AG10803 (cell line): Measurements from ENCODE around the gene AIG1.

ENCODE experiments used
- DNase-seq: peaks from one replicate; pipeline ENCODE4 v3.0.0; 2010; ENCODE audit warnings: low read depth
- H3K4me3 ChIP-seq: 2 replicates; pipeline ENCODE4 v1.5.1; 2011; ENCODE audit warnings: mild to moderate bottlenecking, low read length, control low read depth
- CTCF ChIP-seq: conservative IDR thresholded peaks from 2 replicates; pipeline ENCODE4 v1.5.1; 2011; ENCODE audit warnings: mild to moderate bottlenecking, low read length, control low read depth, inconsistent platforms

The AIG1 gene

DNA sequence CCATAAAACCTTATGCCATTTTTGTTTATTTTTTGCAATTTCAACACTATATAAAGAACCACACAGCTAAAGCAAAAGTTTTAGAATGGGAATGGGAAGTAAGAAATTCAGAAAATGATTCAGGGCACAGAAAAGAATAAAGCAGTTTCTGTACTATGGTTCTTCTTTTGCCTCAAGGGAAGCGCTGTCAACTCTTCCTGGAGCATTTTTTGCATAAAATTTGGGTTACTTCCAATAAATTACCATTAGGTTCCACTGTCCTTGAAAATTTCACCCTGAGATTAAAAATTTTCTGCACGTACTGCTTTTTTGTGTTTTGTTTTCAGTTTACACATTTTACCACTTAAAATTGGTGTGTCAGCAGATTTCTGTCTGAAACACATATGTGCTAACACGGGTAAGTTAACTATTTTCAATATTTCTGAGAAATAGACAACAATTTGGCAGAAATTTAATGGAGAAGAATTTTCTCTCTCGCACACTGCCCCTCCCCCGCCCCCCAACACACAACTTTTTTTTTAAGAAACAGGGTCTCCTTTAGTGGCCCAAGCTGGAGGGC, 310.2 kb downstream of the AIG1 start:
- DNase-seq: no peak
- no peak for TF ChIP-seq CTCF
- no peak overlapping the region for H3K4me3 ChIP-seq

GRCh38 chr6:143372199-143372882, 311.7 kb downstream of the AIG1 start:
- no peak for TF ChIP-seq CTCF
- DNase-seq: no peak
- H3K4me3 ChIP-seq: no peak overlapping the region

GRCh38 chr6:143374014-143374413, 313.3 kb downstream of the AIG1 start:
- no peak for TF ChIP-seq CTCF
- H3K4me3 ChIP-seq: no peak overlapping the region
- no peak for DNase-seq

DNA sequence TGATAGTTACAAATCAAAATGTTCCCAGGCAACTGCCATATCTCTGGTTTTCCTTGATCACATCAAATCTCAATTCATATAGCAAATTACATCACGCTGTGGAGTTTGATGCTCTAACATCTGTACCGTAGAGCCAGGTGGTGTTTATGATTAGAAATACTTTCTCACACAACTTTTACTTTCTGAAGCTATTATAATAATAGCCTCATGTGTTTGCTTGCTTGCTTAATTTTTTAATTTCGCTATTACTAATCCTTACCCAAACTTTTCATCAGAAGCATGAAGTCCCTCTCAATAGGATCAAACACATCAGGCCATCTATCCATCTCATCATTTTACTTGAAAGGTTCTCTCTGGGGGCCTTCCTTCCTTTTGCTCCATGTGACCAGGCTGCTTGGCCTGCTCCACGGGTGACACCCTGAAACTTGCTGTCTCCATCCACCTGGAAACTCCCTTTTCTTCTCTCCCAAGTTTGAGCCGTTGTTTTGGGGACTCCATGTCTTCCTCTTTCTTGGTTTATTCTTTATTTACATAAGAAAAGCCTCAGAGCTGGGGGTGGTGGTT, 314.4 kb downstream of the AIG1 start:
- no peak for TF ChIP-seq CTCF
- DNase-seq: no peak
- H3K4me3 ChIP-seq: no peak overlapping the region

- H3K4me3 ChIP-seq: no peak overlapping the region
- no peak for DNase-seq
- no peak for TF ChIP-seq CTCF
Measured at GRCh38 chr6:143376375-143376774, 315.7 kb downstream of the AIG1 start.

DNA sequence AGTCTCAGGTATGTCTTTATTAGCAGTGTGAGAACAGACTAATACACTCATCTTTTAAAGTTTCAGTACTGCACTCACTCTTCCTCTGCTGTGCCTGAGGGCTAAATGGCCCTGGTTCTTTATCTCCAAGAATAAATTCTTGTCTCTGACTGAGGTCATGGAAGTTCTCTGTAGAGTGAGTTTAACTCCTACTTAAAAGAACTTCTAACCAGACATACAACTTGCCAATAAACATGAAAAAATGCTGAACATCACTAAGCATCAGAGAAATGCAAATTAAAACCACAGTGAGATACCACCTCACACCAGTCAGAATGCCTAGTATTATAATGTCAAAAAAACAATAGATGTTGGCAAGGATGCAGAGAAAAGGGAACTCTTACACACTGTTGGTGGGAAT, 316.2 kb downstream of the AIG1 start:
- DNase-seq: no peak
- no peak for TF ChIP-seq CTCF
- no peak overlapping the region for H3K4me3 ChIP-seq

- DNase-seq: no peak
- no peak overlapping the region for H3K4me3 ChIP-seq
- no peak for TF ChIP-seq CTCF
Measured at GRCh38 chr6:143385636-143386035, 324.9 kb downstream of the AIG1 start.
